ENCODE results near the gene PMS1.
A peak's percentile ranks its signal among the peaks of the same experiment; 100 is the strongest.
"Not testable (repeated sequence)": the region's sequence is repeated elsewhere in the genome, so short reads cannot be mapped to it uniquely, and the experiment has no call there.

PMS1 gene

DNA sequence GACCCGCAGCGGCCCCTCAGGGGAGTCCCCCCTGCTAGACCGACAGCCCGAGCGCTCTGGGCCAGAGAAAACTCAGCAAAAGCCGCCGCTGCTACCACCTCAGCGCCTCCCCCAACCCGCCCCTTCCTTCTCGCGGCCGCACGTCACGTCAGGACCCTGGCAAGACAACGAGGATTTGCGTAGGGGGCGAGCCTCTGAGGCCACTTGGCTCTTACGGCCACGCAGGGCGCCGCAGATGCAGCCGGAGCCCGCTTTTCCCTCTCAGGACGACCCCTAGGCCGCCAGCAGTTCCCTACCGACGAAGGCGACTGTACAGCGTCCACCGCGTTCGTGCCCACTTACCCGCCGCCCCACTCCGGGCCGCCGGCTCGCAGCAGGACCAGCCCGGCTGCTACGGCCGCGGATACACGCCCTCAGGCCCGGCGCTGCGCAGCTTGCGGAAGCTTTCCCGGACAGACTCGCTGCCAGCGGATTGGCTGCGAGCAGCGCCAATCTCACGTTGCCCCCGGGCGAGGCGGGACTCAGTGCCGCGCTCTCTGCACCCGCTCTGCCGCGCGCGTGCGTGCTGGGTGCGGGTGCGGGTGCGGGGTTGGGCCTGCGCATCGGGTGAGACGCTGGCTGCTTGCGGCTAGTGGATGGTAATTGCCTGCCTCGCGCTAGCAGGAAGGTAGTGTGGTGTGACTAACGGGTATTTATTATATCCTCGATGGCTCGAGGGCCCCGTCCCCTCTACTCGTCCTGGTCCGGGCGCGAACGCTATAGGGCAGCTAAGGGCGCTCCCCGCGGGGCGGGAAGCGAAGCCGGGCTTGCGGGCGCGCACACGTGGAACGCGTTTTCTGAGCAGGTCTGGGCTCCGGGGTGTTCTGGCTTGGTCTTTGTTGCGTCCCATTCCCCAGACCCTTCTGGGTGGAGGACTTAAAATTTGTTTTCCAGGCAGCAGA, at the start of gene PMS1, which contains the start of gene ORMDL1:
TSS of gene PMS1 (plus strand) at position 524 of the 941 bp plus-strand sequence. CDS start 7,360 bp downstream, outside the sequence.
TSS of gene ORMDL1 (minus strand) at position 413 of the 941 bp plus-strand sequence. CDS start 1,744 bp downstream, outside the sequence.
- DNase-seq = peak; percentile 98

DNA sequence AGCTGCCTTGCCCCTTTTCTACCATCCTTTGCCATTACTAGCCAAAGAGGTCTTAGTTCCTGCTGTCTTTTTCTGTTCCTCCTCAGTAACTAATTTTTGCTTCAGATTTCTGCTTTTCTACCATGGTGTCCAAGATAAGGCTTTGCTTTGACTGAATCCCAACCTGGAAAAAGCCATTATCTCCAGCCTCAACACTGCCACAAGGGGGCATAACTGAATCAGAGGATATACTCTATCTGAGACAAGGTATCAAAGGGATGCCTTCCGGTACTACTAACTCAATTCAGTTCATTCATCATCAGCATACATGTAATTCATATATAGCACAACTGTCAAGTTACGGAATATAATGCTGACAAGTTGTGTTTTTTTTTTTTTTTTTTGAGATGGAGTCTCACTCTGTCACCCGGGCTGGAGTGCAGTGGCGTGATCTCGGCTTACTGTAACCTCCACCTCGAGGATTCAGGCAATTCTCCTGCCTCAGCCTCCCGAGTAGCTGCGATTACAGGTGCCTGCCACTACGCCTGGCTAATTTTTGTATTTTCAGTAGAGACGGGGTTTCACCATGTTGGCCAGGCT, 33.1 kb upstream of the PMS1 start:
- peak; percentile 46 for DNase-seq

DNA sequence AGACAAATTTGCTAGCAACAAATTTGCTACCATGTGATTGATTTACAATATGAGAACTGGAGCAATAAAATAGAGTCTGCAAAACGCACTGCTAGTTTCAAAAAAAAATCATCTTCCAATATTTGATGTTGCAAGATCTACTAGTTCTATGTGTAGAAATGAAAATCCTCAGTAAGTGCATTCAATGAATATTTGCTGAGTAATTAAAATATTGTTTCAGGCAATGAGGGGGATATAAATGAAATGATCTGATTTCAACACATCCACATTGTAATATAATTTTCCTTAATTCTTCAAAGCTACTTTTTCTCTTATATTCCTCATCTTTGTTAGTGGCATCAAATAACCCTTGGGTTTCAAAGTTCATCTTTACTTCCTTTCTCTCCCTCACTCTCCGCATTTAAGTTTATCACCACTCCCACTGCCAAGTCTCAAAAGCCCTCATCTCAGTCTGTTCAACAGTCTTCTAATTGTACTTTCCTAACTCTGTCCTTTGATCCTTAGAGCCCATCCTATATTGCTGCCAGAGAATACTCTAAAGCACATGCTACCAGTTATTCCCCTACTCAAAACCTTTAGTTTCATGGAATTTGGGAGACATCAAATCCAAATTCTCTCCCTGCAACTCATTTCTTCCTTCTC, 27.8 kb upstream of the PMS1 start:
- DNase-seq = no peak

DNA sequence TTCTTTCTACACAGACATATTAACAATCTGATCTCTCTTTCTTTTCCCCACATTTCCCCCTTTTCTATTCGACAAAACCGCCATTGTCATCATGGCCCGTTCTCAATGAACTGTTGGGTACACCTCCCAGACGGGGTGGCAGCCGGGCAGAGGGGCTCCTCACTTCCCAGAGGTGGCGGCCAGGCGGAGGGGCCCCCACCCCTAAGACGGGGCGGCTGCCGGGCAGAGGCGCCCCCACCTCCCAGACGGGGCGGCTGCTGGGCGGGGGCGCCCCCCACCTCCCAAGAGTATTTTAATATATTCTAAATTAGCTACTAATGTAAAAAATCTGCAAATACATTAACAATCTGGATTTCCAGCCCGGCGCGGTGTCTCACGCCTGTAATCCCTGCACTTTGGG, 24.1 kb upstream of the PMS1 start:
- DNase-seq = not testable (repeated sequence)

DNA sequence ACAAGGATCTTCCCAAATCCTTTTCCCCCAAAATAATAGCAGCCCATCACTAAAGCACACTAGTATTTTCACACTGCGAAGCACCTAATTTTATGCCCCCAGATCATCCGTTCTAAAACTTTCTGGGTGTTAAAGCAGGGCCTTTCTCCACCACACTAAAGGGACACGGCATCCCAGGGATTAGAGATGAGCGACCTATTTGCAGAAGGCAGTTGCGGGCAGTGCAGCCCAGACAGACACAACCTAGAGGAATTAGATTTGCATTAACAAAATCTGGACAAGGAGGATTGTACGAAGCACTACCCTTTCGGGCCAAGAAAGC, 22.1 kb upstream of the PMS1 start:
- DNase-seq = no peak

DNA sequence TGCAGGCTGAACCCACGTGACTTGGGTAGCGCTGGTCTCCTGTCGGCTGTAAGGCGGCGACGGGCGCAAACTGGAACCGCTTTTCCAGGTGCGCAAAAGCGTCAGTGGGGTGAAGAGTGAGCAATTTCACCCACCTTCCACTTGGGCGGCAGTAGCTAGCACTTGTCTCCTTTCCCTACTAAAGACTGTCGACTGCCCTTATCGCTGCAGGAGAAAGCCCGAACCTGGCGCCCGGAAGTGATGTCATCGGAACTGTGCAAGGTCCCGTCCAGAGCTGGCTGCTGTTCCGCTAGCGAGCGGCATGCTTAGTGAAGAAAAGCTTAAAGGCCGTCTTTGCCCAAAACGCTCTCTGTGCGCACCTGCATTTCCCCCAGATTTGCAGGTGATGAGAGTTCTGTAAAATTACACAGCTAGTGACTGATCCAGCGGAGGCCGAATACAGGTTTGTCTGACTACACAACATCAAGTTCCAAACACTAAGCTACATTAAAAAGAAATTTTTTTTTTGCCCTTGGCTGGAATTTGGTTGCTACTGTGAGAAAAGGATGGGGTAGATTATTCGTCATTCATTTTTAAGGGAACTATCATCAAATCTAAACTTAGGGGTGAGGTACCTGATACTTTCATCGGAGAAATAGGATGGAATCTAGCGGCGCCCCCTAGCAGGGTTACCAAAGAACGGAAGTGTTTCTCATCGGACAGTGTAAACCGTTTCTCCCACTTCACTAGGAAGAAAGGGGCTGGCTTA, 21.5 kb upstream of the PMS1 start, which contains the start of gene OSGEPL1:
TSS of gene OSGEPL1 (minus strand) at position 242 of the 748 bp plus-strand sequence. CDS start 1,152 bp downstream, outside the sequence.
- DNase-seq = peak; percentile 98

DNA sequence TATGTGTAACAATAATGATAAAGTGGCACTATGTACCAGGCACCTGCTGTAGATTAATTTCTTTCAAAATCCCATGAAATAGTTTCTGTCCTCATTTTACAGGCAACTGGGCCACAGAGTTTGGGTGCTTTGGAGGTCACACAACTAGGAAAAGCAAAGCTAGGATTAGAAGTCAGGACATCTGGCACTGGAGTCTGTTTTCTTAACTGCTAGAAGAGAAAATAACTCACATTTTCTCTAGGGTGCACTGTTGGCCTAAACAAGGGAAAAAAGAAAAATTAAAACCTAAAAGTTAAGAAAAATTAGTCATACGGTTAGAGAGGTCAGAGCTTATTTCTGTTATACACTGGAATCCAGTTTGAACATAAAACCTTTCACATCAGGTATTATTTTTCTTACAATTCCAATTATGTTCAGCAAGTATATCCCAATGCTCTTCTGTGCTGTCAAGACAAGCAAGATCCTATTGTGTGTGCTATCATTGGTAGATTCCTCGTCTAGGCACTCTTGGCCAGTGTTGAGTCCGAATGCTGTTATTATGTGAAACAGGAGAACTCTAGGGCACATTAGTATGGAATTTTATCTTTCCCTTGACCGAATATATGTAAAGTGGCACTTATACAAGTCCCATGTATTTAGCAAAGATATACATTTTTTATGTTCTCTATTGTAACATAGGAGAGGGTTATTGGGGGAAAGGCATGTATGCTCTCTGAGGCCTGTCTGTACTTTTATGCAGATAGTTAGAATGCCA, 20.2 kb upstream of the PMS1 start:
- DNase-seq = no peak

DNA sequence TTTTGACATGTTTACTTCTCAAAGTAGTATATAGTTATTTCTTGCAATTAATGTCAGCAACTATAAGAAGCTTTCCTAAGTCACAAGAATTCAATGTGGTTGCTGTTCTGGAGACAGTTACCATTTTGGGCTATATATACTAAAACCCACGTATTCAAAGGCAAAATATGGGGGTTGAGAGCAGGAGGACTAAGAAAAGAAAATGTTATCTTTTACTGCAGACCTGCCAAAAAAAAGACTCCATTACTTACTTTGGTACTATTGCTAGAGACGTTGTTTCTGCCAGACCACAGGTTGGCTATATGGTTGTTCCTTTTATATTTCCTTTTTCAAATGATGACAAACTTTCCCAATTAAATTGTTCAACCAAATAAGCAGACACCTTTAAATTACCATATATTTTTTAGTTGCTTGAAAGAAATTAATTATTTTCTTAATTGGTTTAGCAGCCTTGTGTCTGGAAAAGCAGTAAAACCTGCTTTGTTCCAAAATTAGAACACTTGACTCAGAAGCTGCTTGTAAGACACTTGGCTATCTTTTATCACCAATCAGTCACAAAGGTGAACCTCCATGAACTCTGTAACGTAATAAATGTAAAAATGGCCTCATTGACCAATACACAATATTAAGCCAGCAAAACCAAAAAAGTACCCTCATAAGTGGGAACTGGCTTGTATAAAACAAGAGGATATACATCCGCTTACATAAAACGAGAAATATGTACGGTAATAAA, 13.5 kb upstream of the PMS1 start:
- DNase-seq = no peak

DNA sequence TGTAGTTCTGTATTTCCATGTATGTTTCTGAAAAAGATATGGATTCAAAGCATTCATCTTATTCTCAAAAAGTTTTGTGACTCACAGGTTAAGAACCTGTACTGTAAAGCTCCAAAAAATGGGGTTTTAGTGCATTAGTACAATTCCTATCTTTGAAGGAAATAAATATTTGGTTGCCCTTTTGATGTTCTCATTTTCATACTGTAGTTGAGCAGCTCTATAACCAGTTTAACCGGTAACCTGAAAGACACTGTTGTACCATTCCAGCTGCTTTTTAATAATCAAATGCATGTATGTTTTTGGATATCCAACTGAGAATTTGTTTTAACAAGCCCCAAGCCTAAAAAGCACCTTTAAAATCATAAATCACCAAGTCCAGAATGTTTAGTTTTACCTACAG, 12.0 kb upstream of the PMS1 start:
- DNase-seq = no peak

DNA sequence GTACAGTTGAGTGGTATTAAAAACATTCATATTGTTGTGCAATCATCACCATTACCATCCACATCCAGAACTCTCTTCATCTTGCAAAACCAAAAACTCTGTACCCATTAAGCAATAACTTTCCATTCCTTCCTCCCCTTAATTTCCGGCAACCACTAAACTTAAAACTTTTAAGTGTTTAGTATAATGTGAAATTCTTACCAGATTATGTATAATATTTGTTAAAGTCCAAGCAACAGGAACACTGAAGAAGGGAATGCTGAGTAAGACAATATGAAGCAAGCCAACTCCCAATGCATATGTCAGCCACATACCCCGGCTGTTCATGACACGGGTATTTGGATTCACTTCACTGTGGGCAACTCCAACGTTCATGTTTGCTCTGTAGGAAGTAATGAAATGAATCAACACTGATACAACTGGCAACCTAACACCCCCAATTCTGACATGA, 2.0 kb upstream of the PMS1 start:
- DNase-seq = no peak

DNA sequence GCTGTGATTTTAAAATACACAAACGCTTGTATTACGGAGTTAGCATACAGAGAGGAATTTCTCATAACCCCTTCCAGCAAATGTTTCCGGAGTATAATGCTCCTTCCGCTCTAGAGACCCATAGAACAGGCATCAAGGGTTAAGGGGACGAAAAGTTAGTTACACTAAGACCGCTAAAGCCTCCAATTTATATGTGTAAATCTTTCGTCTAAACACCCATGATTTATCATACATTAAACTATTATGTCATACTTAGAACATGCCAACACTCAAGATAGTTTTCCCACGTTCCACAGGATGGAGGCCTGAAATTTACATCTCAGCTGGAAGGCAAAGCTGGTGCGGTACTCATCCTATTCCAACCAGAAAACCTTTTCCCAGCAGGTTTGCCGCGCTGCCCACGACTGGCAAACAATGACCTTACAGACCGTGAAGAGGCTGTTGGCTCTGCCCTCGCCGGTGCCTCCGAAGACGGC, 761 bp upstream of the PMS1 start:
- peak; percentile 78 for DNase-seq

DNA sequence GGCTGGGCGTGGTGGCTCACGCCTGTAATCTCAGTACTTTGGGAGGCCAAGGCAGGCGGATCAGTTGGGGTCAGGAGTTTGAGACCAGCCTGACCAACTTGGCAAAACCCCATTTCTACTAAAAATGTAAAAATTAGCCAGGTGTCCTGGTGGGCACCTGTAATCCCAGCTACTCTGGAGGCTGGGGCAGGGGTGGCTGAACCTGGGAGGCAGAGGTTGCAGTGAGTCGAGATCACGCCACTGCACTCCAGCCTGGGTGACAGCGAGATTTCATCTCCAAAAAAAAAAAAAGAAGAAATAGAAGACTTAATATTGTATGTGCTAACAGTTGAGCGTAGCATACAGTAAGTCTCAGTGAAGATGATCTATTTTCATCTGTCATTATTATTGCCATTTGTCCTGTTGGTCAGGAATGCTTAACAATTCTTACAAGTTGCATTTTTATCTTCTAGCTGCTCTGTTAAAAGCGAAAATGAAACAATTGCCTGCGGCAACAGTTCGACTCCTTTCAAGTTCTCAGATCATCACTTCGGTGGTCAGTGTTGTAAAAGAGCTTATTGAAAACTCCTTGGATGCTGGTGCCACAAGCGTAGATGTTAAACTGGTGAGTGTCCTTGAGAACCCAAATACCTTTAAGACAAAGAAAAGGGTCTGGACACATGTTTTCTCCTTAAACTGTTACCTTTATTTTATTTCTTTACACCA, 7.2 kb downstream of the PMS1 start:
- DNase-seq = no peak

DNA sequence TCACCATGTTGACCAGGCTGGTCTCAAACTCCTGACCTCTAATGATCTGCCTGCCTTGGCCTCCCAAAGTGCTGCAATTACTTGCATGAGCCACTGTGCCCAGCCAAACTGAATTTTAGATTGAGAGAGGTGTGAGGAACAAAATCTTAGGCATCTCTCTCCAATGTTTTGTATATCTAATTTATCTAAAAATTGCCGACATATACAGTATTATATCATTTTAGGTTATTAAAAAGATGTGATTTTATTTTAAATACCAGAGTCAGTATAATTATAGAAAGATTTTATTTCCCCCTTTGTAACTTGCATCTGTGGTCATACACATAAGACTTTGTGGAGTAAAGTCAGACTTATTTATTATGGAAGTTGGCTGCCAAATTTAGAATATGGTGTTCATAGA, 10.1 kb downstream of the PMS1 start:
- DNase-seq = no peak

DNA sequence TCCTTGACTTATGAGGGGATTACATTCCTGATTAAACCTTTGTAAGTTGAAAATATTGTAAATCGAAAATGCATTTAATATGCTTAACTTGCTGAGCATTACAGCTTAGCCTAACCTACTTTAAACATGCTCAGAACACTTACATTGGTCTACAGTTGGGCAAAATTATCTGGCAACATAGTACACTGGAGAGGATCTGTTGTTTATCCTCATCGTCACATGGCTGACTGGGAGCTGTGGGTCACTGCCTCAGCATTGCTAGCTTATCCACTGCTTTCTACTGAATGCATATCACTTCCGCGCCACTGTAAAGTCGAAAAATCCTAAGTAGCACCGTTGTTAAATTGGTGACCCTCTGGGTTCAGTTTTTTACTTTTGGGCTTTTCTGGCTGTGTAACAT, 13.7 kb downstream of the PMS1 start:
- no peak for DNase-seq

DNA sequence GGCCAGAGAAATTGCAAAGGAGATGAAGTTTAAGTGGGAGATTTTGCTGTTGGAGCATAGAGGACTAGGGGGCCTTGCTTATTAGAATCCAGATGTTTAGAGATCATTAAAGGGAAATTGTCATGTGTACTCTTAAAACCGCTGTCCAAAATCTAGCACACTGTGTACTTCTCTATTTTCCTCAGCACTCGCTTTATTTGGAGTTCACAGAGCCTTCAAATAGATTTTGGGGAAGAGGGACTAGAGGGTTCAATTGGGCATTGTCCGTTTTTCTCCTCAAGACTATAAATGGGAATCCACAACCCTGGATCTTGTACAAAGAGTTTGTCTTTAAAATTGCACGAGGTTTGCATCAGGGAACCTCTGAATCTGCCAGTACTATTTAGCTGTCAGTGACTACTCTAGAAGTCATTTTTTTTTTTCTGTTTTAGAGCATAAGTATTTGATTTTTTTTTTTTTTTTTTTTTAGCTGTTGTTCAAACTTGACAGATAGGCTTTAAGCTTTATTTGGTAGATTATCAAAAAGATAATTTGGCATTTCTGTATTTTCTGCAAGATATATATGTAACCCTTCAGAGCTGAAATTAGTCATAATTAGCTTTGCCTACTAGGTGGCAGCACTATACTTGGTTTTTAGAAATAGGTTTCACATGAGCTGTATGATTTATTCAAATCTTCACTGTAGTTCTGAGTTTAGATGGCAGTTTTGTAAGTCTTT, 14.2 kb downstream of the PMS1 start:
- peak; percentile 58 for DNase-seq

DNA sequence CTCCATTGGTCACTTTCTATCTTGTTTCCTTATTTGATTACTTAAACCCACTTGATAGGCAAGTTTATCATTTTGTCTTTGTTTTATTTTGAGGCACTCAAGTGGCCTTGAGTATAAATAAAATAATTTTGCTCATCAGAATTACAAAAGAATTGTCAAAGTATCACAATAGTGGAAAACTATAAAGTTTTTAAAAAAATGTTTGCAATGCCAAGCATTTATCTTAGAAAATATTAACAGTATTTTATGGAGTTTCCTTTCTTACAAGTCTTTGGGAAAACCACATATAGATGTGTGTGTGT, 14.7 kb downstream of the PMS1 start:
- no peak for DNase-seq

DNA sequence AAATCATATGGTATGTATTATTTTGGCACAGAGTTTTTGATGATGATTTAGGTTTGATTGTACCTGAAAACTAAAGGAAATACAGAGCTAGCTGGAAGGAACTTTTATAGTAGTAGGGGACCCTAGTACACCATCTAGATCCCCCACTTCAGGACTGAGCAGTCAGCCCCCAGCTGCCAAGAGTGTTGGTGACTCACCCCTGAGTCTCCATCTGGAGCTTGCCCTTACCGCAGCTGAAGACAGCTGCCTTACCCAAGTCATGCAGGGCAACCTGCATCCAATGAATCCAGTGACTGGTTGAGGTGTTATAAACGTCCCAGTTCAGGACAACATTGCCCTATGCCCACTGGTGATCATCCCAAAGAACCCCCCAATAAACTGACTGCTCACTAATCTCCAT, 15.3 kb downstream of the PMS1 start:
- DNase-seq = no peak

DNA sequence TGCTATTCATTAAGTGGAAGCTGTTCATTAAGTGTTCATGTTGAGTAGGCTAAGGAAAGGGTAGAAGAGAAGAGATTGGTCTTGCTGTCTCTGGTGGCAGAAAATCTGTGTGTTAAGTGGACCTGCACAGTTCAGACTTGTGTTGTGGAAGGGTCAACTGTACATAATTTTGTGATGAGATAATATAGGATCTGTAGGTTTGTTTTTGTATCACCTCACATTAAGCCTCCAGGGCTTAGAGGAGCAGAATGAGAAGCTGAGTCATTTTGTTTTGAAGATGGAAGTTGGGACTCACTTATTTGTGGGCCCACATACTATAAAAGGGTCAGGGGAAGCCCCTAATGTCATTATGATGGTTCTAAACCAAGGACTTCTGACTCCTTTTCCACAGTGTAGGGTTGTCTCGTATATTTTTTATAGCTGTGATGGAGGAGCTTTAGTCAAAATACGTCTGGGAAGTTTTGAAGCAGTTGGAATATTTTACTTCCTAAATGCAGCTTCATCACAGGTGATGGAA, 18.2 kb downstream of the PMS1 start:
- DNase-seq = no peak

DNA sequence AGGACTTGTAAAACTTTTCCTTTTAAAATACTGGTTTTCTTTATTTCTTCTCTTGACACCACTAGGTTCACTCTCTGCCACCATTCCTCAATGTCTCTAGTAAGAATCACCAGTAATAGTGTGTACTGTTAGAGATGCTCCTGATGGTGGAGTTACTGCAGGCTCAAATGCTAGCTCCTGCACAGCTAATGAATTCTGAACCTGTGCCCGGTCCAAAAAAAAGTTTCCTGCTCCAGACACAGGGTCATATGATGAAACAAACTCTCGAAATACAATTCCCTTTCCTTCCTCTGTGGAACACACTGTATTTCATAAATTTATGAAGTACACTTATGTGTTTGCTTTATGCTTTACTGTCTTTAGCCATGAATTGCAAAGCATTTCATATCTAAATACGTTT, 19.2 kb downstream of the PMS1 start:
- DNase-seq = no peak
